ENCODE results near the gene LMTK3.

The LMTK3 gene

DNA sequence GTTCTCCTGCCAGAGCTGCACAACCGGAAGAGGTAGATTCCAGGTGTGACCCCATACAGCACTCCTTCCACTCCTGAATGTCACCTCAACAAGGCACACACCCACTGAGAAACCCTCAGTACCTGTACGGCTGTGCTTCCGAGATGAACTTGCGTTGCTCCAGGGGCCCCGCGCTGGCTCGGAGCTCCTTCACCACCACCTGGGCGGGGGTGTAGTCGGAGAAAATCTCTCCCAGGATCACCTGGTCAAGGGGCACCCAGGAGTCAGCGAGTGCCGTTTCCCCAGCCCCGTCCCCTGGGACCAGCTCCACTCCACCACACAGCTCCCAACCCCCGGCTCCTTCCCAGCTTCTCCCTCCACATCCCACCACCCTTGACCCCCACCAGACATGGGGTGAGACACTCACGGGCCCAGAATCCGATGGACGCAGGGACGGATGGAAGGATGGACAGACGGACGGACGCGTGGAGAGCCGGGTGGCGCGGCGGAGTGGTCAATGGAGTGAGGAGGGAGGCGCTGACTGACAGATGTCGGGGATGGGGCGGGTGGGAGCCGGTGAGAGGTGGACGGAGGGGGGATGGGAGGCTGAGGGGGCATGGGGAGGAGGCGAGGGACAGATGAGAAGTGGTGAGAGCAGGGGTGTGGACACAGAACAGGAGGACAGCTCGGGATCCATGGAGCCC, 2.8 kb downstream of the LMTK3 start:
- no peak for DNase-seq (ENCODE audit: low read depth in 2 of 2)

DNA sequence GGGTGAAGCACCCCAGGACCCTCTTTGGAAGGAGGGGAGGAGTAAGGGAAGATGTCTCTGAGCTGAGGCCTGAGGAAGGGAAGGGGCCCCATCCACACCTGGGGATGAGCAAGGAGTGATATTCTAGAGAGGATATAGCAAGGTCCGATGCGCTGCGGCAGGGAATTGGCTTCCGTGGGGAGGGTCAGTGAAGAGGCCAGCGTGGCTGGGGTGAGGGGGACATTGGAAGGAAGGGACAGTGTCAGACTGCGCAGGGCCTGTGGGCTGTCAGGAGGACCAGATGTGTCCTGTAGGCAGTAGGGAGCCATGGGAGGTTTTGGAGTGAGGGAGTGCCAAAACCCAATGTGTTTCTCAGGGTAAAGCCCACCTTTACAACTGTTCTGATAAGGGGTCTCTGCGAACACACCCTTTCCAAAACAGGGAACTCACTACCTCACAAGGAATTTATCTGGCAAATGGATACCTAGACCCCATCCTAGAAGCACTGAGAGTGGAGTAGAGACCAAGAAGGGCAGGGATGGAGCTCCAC, 3.7 kb downstream of the LMTK3 start:
- DNase-seq (ENCODE audit: low read depth in 2 of 2) = no peak

DNA sequence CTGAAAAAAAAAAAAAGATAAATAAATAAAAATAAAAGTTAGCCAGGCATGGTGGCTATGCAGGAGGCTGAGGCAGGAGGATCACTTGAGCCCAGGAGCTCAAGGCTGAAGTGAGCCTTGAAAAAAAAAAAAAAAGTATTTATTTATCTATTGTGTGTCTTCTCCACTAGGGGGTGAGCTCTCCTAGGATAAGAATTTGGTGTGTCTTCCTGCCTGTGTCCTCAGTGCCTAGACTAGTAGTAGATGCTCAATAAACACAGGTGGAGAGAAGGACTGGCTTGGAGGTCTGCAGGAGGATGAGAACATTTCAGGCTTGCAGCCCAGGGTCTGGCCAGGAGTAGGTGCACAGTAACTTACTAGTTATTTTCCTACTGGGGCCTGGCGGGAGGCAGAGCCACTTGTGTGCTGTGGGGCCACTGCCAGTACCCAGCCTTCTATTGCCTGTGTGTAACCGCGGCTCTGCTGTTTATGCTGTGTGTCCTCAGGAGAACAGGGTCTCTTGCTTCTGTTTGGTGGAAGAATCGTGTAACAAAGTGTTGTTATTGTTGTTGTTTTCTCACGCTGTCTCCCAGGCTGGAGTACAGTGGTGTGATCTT, 5.4 kb downstream of the LMTK3 start:
- no peak for DNase-seq (ENCODE audit: low read depth in 2 of 2)

DNA sequence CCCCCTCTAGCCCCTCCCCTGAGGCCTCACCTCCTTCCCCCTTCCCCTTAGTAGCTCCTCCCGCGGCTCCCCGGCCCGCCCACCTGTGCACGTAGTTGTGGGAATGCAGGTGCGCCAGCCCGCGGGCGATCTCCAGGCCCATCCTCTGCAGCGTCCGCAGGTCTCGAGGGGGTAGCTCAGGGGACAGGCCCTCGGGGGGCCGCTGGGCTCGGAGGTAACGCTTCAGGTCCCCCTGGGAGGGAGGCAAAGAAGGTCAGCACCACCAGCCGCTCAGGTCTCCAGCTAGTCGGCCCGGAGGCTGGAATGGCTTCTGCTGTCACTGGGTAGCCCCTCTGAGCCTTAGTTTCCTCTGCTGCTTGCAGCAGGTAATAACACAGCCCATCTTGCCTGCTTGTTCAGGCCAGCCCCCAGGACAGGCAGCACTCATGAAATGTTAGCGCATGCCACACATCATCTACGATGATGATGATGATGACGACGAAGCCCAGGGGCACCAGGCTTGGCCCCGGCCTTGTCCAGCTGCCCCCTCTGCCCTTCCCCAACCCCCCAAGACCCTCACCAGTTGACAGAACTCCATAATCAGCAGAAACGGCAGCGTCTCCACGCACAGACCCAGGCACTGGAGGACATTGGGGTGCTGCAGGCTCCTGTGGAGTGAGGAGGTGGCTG, 9.2 kb downstream of the LMTK3 start:
- DNase-seq (ENCODE audit: low read depth in 2 of 2) = no peak

DNA sequence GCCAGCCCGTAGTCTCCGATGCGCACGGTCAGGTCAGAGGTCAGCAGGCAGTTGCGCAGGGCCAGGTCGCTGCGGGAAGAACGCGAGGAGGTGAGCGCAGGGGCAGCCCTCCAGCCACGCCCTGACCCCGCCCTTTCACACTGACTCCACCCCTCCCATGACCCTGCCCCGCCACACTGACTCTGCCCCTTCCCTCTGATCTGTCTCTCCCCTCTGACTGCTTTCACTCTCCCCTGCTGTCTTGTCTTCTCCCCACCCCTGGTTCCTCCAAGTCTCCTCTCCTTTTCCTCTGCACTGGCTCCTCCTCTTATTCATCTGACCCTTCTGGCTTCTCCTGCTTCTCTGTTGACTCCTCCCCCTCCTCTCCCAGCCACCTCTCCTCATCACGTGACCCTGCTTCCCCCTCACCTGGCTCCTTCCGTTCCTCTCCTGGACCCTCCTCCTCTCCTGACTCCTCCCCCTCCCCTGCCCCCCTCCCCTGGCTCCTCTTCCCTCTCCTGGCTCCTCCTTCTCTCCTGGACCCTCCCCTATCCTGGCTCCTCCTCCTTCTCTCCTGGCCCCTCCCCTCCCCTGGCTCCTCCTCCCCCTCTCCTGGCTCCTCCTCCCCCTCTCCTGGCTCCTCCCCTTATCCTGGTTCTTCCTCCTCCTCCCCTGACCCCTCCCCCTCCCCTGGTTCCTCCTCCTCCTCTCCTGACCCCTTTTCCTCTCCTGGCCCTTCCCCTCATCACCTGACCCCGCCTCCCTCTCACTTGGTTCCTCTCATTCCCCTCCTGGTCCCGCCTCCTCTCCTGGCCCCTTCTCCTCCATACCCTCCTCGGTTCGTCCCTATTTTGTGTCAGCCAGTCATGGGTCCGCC, 9.9 kb downstream of the LMTK3 start:
- DNase-seq (ENCODE audit: low read depth in 2 of 2) = peak in 1 of 2 experiments; percentile 63

DNA sequence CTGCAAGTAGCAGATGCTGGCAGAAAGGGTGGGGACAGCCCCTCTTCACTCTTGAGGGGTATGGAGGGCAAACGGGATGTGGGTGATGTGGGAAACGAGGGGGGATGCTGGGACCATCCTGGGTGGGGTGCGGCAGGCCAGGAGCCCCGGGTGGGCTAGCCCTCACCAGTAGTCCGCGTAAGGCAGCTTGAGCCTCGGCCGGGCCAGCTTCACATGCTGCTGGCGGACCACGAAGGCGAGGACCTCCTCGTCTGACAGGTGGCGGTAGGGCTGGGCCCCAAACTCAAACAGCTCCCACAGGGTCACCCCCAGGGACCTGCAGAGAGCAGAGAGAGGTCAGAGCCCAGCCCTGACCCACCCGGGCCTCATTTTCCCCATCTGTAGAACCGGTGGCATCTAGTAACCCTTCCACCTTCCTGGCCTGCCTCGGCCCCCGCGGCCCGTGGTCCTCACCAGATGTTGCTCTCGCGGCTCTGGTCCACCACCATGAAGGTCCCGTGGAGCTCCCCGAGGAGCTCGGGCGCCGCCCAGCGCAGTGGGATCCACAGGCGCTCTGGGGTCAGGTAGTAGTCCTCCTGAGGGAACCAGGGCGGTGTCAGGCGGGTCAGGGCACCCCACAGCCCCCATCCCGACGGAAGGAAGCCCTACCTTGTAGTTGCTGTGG, 10.7 kb downstream of the LMTK3 start:
- DNase-seq (ENCODE audit: low read depth in 2 of 2) = no peak

DNA sequence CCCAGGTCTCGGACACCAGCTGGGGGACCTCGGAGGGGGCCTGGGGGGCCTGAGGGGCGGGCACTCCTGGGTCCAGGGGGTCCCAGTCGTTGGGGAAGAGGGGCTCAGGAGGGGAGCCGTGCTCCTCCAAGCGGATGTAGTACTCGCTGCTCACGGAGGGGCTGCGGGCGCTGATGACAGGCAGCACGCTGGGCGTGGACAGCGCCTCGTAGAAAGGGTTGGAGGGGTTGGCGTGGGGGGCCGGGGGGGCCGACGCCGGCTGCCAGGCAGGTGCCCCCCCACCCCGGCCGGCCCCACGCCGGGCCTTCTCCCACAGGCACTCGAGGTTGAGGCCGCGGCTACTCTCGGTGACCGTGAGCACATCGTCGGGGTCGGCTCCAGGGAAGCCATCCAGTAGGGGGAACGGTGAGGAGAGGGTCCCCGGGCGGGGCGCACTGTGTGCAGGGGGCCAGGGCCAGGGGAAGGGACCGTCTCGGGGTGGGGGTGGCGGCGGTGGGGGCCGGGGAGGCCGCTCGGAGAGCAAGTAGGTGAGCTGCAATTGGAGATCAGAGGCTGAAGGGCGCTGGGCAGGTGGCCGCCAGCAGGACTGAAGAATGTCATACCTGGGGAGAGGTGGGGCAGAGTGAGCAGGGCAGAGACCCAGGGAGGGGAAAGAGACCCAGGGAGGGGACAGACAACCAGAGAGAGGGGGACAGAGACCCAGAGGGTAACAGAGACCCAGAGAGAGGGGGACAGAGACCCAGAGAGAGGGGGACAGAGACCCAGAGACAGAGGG, 12.1 kb downstream of the LMTK3 start:
- no peak for DNase-seq (ENCODE audit: low read depth in 2 of 2)

DNA sequence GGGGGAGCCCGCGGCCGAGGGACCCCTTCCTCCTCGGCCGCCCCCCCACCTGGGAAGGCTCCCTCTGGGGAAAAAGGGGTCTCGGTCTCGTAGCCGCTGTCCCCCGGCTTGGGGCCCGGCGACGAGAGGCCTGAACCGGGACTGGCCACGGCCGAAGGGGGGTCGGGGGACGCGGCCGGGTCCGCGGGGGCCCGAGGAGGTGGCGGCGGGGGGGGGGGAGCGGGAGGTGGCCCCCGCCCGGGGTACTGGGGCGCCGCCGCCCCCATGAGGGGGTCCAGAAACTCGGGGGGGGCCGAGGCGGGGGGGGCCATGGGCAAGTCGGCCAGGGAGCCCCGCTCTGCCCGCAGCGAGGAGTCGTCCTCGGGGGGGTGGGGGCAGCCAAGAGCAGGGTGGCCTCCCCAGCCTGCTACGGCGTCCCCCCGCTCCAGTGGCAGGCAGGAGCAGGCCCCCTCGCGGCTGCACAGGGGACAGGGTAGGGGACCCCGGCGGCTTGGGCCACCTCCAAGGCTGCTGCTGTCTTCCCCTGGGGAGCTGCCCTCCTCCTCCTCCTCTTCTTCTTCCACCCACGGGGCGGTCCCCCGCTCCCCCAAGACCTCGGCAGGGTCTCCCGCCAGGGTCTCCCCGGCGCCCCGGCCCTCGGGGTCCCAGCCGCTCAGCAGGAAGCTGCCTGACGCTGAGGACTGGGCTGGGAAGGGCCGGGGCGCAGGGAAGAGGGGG, 12.9 kb downstream of the LMTK3 start:
- no peak for DNase-seq (ENCODE audit: low read depth in 2 of 2)

DNA sequence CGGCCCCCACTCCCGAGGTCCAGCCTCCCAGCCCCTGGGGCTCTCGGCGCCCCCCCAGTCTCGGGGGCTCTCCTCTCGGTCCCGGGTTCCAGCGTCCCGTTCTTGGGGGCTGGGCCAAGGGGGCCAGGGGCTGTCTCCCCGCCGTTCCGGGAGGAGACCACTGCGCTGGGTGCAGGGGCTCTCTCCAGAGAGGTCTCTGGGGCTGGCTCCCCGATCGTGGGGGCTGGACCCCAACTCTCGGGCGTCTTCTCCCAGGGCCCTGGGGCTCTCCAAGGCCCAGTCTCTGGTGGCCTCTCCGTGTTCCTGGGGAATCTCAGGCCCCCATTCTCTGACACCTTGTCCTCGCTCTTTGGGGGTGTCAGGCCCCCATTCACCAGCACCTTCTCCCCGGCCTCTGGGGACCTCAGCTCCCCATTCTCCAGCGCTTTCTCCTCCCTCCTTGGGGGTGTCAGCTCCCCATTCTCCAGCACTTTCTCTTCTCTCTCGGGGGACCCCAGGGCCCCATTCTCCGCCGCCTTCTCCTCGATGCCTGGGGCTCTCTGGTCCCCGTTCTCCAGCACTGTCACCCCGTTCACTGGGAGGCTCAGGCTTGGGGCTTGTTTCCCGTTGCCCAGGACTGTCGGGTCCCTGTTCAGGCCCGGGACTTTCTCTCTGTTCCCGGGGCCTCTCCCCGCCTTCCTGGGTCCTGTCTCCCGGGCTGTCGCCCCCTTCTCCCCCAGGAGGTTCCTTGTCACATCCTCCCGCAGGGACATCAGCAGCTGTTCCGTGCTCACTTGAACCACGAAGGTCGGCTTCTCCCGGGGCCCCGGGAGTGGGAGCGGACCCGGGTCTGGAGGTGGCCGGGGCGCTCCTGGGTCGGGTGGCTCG, 13.7 kb downstream of the LMTK3 start:
- no peak for DNase-seq (ENCODE audit: low read depth in 2 of 2)

DNA sequence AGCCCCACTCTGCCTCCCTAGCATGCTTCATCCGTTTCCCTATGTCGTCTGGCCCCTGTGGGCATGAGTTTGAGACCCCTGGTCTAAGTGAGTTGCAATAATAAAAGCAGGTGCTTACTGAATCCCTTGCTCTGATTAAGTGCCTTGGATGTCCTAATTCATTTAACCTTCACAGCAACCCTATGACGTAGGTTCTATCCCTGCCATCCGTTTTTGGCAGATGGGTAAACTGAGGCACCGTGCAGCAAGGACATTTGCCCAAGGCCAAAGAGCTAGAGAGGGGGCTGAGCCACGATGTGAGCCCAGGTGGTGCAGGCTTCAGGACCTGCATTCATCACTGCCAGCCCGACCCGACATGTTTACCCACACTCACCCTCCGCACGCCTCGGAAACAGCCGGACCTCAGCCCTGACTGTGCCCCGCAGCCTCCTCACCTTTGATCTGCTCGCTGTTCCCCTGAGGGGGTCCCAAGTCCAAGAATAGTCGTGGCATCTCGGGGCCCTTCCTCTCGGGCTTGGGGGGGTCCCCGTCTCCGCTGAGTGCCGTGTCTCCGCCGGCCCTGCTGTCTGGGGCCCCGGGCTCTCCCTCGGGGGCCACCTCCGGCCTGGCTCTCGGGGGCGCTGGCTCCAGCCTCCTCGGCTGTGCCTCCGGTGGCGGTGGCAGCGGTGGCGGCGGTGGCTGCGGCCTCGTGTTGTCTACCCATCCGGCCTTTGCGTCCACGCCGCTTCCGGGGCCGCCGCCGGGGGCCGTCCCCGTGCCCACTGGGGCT, 14.5 kb downstream of the LMTK3 start:
- no peak for DNase-seq (ENCODE audit: low read depth in 2 of 2)

DNA sequence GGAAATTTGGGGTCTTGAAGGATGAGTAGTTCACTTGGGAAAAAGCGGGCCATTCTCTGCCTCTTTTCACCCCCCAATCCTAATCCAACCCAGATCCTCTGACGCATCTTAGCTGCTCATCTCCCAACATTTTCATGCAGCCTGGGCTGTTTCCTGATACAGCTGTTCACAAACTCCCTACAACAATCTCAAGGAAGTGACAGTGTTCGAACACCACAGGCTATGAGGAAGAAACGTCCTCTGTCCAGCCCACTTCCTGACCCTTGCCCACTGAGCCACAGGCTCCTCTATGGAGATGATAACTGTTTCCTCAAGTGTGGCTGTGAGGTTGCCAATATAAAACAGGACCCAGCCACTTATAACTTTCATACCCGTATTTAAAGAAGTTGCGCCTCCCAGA, 16.2 kb downstream of the LMTK3 start:
- no peak for DNase-seq (ENCODE audit: low read depth in 2 of 2)

DNA sequence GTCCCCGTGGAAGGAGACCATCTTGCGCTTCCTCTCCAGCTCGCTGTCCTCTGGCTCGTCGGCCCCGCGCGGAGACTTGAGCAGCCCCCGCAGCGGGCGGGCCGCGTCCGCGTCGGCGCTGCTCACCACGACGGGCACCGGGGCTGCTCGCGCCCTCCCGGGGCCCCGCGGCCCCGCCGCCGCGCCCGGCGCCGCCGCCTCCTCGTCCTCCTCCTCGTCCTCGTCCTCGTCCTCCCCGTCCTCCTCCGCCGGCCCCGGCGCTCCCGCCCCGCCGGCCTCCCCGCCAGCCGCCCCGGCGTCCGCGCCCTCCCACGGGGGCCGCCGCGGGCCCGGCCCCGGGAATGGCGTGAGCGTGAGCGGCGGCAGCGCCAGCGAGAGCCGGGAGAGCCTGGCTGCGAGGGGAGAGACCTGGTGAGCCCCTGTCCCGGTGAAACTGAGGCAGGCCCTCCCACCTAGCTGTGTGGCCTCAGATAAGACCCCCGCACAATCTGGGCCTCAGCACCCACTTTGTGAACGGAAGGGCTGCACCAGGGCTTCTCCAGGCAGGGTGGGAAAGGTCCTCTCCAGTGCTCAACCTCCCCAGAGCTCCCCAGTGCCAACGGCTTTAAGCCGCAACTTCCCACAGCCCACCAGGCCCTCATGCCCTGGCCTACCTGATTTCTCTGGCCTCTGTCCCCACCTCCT, 17.8 kb downstream of the LMTK3 start:
- DNase-seq (ENCODE audit: low read depth in 2 of 2) = no peak

DNA sequence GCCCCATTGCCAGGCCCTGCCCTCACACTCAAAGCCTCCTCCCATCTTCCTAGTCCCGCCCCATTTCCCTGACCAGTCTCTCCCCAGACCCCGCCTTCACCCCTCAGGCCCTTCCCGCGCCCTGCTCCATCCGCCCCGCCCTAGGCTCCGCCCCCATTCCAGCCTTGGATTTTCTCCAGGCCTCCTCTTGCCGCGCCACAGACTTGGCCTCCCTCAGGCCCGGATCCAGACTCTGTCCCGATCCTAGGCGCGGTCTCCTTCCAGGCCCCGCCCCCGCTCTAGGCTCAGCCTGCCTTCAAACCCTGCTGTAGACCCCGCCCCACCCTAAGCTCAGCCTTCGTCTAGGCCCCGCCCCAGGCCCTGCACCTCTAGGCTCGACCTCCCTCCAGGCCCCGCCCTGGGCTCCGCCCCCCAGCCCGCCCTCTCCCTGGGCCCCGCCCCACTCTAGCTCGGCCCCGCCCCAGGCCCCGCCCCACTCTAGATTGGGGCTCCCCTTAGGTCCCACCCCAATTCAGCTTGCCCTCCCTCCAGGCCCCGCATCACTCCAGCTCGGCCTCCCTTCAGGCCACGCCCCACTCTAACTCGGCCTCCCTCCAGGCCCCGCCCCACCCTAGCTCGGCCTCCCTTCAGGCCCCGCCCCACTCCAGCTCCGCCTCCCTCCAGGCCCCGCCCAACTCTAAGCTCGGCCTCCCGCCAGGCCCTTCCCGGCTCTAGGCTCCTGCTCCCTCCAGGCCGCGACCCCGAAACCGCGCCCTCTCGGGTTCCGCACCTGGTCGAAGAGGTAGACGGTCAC, 18.5 kb downstream of the LMTK3 start:
- DNase-seq (ENCODE audit: low read depth in 2 of 2) = peak; percentile 65 to 79

DNA sequence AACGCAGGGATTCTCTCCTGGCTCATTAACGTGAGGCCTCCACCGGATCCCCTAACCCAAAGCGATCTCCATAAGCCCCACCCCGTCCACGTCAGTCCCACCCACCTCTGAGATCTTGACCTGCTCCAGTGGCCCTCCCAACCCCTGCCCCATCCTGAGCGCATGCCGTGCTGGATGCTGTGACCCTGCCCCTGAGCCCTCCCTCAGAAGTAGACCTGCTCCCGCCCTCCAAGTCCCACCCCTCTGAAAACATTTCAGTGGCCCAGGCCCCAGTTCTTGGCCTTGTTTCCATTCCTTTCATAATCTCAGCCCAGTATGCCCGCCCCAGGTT, 19.9 kb downstream of the LMTK3 start:
- no peak for DNase-seq (ENCODE audit: low read depth in 2 of 2)

DNA sequence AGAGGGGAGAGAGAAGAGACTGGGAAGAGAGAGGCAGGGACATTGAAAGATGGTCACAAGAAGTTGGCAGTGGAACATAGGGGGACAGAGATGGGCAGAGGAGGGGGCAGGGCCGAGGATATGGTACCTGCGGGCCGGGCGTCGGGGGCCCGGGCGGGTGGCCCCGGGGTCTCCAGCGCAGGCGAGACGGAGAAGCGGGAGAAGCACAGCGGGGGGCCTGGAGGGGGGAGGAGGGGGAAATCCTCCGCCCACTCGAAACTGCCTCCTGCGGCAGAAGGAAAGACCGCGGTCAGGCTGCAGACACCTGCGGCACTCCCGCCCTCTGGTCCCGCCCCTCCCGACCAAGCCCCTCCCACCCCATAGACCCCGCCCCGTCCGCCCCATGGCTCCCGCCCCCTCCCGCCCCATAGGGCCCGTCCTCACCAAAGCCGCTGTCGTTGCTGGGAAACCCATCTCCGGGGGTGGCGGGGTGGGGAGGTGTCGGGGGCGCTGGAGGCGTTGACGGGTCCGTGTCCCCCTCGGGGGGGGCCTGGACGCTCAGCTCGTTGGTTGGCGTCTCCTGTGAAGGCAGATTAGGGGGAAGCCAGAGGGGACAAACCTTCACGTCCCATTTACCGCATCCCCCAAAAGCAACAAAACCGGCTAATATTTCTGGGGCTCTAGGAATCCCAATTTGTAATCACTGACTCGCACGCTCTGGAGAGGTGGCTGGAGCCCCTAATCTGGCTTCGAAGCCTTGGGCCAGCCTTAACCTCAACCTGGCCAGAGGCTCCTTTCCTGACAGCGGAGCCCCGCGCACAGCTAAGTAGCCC, 20.4 kb downstream of the LMTK3 start:
- DNase-seq (ENCODE audit: low read depth in 2 of 2) = peak in 1 of 2 experiments; percentile 33

DNA sequence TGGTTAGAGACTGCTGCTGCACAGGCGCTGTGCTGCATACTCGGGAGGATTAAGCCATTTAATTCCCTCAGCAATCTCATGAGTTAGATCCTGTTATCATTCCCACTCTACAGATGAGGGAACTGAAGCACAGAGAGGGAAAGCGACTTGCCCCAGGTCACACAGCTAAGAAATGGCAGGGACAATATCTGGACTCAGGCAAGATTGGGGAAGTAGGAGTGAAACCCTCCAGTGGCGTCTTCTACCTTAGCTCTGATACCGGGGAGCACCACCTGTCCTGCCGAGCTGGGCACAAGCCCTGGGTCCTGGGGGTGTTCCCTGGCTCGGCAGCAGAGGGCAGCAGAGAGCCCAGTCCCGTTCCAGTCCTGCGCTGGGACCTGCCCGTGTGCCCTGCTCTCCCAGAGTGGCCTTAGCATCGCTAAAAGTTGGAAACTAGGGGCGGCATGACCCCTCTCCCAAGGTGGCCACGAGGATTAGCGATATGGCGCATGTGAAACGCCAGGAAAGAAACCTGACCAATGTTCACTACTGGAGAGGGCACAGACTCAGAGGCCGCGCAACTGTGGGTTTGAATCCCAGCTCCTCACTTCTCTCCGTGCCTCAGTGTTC, 21.9 kb downstream of the LMTK3 start:
- peak; percentile 56 to 85 for DNase-seq (ENCODE audit: low read depth in 2 of 2)

Measured in stimulated activated CD4-positive, alpha-beta T cell treated with anti-CD3 and anti-CD28 coated beads, Interleukin-12 subunit alpha, Interleukin-12 subunit beta, amount 100 ng/mL, for 24 hours (primary cell).